22Rv1 (cell line): ENCODE results near the gene SLC19A1.

ENCODE experiments used
- ZFX ChIP-seq: fragments of 450-650 bp; IDR thresholded peaks from 2 replicates; pipeline ENCODE4 v1.6.1; 2017; ENCODE audit warnings: antibody characterized with exemption, borderline replicate concordance
- TF ChIP-seq, protein P1 (sequence below): fragments of 450-650 bp; IDR thresholded peaks from 2 replicates; pipeline ENCODE4 v1.5.1; 2017; ENCODE audit warnings: mild to moderate bottlenecking

DNA sequence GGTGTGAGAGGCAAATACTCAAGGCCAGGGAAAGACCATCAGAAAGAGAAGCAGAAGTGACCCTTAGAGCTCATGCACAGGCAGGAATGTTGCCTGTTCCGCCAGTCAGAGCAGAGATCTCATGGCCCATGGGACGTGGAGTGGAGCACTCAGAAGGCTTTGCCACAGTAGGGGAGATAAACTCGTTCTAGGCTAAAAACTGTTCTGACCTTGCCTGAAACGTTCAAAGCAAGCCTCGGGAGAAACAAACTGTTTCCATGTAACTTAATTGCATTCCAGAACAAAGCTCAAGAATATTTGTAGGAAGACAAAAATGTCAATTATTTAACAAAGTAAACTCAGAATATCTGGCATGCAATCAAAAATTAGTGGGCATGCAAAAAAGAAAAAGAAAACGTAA lies 20.7 kb upstream of the SLC19A1 start:
- TF ChIP-seq, protein P1, sequence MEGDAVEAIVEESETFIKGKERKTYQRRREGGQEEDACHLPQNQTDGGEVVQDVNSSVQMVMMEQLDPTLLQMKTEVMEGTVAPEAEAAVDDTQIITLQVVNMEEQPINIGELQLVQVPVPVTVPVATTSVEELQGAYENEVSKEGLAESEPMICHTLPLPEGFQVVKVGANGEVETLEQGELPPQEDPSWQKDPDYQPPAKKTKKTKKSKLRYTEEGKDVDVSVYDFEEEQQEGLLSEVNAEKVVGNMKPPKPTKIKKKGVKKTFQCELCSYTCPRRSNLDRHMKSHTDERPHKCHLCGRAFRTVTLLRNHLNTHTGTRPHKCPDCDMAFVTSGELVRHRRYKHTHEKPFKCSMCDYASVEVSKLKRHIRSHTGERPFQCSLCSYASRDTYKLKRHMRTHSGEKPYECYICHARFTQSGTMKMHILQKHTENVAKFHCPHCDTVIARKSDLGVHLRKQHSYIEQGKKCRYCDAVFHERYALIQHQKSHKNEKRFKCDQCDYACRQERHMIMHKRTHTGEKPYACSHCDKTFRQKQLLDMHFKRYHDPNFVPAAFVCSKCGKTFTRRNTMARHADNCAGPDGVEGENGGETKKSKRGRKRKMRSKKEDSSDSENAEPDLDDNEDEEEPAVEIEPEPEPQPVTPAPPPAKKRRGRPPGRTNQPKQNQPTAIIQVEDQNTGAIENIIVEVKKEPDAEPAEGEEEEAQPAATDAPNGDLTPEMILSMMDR = no peak
- TF ChIP-seq ZFX = no peak
